Heart left ventricle (tissue), 16 donors: ENCODE results near the gene ARRB1. TPM values are rescaled to one million over a fixed set of nuclear protein-coding genes. Genes with fewer than 3 reads are reported as not detected.

ENCODE experiments used
- ATAC-seq, 4 donors: fragments of 200-7000 bp; cut with Tn5 transposase; one replicate each; pipeline ENCODE4 v1.9.1; 2020 to 2022; ENCODE audit warnings: moderate library complexity in 4 of 4, mild to moderate bottlenecking in 3 of 4, moderate number of reproducible peaks in 1 of 4
- DNase-seq, 5 donors: peaks; one replicate each; pipeline ENCODE4 v3.0.0-alpha.2; 2020
- H3K27ac ChIP-seq, 12 donors: fragments of 200-600 bp; sonication (generic) in 4 of 12; one replicate each; pipeline versions ENCODE4 v1.5.0 to v1.8.0; 2016 to 2022; ENCODE audit warnings: mild to moderate bottlenecking in 2 of 12
- H3K27me3 ChIP-seq, 9 donors: fragments of 200-600 bp; sonication (generic) in 2 of 9; one replicate each; pipeline versions ENCODE4 v1.5.1 to v1.8.0; 2016 to 2022; ENCODE audit warnings: mild to moderate bottlenecking in 3 of 9
- H3K36me3 ChIP-seq, 9 donors: fragments of 200-600 bp; sonication (generic) in 2 of 9; one replicate each; pipeline versions ENCODE4 v1.5.0 to v1.8.0; 2018 to 2022; ENCODE audit warnings: mild to moderate bottlenecking in 2 of 9
- H3K4me1 ChIP-seq, 12 donors: fragments of 200-600 bp; sonication (generic) in 4 of 12; one replicate each; pipeline versions ENCODE4 v1.5.0 to v1.8.0; 2016 to 2022; ENCODE audit warnings: mild to moderate bottlenecking in 3 of 12
- H3K4me3 ChIP-seq, 12 donors: fragments of 200-600 bp; sonication (generic) in 4 of 12; one replicate each; pipeline versions ENCODE4 v1.5.0 to v1.8.0; 2017 to 2022; ENCODE audit warnings: mild to moderate bottlenecking in 9 of 12, moderate library complexity in 4 of 12
- H3K9me3 ChIP-seq, 12 donors: fragments of 200-600 bp; sonication (generic) in 4 of 12; one replicate each; pipeline versions ENCODE4 v1.5.0 to v1.8.0; 2016 to 2022; ENCODE audit warnings: mild to moderate bottlenecking in 1 of 12
- POLR2A ChIP-seq, 2 donors: fragments of 450-650 bp; IDR thresholded peaks; one replicate each; pipeline ENCODE4 v1.6.1; 2017; ENCODE audit warnings: antibody characterized with exemption in 2 of 2, mild to moderate bottlenecking in 2 of 2, moderate library complexity in 2 of 2
- WGBS, 4 donors: extraction: QIAGEN DNeasy Blood & Tissue Kit in 2 of 4; methylation state at CpG; one replicate each; pipeline versions ENCODE4 v1.1.5 to v1.1.7; 2013 to 2018; 5-methylcytosine and 5-hydroxymethylcytosine counted together
- intact Hi-C, 10 donors: fragments of 100-400 bp; cut with DNase I; formaldehyde crosslinking; loops; one replicate each; pipeline versions ENCODE4 v1.11.1 to v1.14.2; 2022
- polyA plus RNA-seq, 2 donors: library from polyadenylated mRNA; stranded (reverse); fragments of 200-250 nt; gene quantifications; one replicate each; pipeline ENCODE4 v1.2.3, GENCODE V29; 2013
- total RNA-seq, 9 donors: library from RNA; depleted of rRNA in 2 of 9; stranded (reverse); fragments of >200 nt in 2 of 9; fragmentation: NEBNext Ultra II Directional in 3 of 9; extraction: Animal tissue kit (Norgen Biotek cat#: 25700) in 3 of 9; gene quantifications; one replicate each; pipeline versions ENCODE4 v1.1.0 to v1.2.4, GENCODE V29; 2016 to 2023
- TF ChIP-seq, protein P1 (sequence below), 12 donors: fragments of 200-600 bp; sonication (generic) in 4 of 12; IDR thresholded peaks; one replicate each; pipeline versions ENCODE4 v1.5.0 to v1.8.0; 2018 to 2022; ENCODE audit warnings: antibody characterized with exemption in 12 of 12, mild to moderate bottlenecking in 5 of 12
- donor health status: ischemic (EF 13 %, LVEDD 7.1; RV severe dilation, severe dysfunction).
- donor health status: healthy with polysubstance abuse.
- donor health status: DM: no; HTN: yes; CAD: no.
- donor health status: DM: no; HTN: no; CAD: no.
- donor health status: ischemic (EF 25% LVEDD 6.9; RV normal size, moderate dysfunction).
- donor health status: ischemic (EF 25% LVEDD 5.7; RV mildly dilated, moderate dysfunction).
- donor health status: healthy.
- donor health status: DM: yes; HTN: yes; CAD: no.
- donor health status: ischemic (EF 35%, LVEDD 5.7; RV mildly dilated, moderate dysfunction).
- donor health status: nonischemic (EF 11% LVEDD 7.7; RV severe dilation, severe dysfunction).
- donor health status: DM: yes; HTN: yes; CAD: no.
- donor health status: PGD.
- donor health status: ischemic (EF 29% LVEDD 5.4; RV normal size, mild dysfunction).
- donor health status: nonischemic (EF 23%, LVEDD 6.1; RV moderate dilation, normal function).

The ARRB1 gene
- total and polyA plus RNA-seq, 11 donors = 7.9 to 58.9 (median 25.4) TPM

DNA sequence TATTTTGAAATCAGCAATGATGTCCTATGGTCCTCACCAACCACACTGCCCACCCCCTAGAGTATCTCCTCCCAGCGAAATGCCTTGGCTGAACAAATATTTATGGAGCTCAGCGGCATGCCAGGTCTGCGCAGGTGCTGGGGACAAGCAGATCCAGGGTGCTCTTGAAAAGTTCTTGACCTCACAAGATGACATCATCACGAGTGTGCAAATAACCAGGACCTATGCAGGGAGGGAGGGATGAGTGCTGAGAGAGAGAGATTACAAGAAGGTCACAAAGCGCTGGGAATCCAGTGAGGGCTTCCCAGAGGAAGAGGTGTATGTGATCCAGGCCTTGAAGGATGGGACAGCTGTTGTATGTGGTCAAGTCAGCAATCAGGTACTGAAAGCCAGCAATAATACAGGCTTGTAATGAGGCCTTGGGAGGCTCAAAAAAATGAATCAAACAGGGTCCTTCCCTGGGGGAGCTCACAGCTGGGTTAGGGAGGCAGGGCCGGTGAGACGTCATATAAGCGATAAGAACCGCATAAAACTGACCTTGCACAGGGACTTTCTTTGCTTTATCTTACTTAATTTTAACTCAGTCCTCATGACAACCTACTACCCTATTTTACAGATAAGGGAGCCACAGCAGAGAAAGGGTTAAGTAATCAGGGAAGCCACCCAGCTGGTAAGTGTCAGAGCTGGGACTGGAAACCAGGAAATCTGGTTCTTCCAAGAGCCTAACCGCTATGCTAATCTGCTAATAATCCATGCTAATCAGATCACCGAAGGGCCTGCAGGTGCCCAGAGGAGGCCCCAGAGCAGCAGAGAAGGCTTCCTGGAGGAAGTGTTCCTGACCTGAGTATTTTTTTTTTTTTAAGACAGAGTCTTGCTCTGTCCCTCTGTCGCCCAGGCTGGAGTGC, 8.2 kb downstream of the ARRB1 start:
- DNase-seq (peak in 1 of 5 donors; percentile 25), ATAC-seq (peak in 1 of 4 donors; percentile 12)
- peaks cover 0 to 6% (median 0%) of the 10 kb centered on the region in 9 donors for H3K36me3 ChIP-seq
- H3K9me3 ChIP-seq = no peaks in the 10 kb centered on the region
- WGBS, 4 donors = 56 to 76% (median 63%) methylated on average over 12 of the region's 12 CpGs
- peak overlapping the region in 11 of 12 donors; percentile 15 to 96 (median 45) for H3K27ac ChIP-seq
- peak overlapping the region in 4 of 12 donors; percentile 9 to 15 (median 11) for H3K4me3 ChIP-seq
- TF ChIP-seq, protein P1, sequence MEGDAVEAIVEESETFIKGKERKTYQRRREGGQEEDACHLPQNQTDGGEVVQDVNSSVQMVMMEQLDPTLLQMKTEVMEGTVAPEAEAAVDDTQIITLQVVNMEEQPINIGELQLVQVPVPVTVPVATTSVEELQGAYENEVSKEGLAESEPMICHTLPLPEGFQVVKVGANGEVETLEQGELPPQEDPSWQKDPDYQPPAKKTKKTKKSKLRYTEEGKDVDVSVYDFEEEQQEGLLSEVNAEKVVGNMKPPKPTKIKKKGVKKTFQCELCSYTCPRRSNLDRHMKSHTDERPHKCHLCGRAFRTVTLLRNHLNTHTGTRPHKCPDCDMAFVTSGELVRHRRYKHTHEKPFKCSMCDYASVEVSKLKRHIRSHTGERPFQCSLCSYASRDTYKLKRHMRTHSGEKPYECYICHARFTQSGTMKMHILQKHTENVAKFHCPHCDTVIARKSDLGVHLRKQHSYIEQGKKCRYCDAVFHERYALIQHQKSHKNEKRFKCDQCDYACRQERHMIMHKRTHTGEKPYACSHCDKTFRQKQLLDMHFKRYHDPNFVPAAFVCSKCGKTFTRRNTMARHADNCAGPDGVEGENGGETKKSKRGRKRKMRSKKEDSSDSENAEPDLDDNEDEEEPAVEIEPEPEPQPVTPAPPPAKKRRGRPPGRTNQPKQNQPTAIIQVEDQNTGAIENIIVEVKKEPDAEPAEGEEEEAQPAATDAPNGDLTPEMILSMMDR (IDR thresholded peaks at IDR 0.05) = no peak
- no peak for TF ChIP-seq POLR2A (IDR thresholded peaks at IDR 0.05)
- intact Hi-C loops = no loop called here
- peaks cover 37 to 100% (median 91%) of the 10 kb centered on the region in 12 donors for H3K4me1 ChIP-seq
- H3K27me3 ChIP-seq = no peaks in the 10 kb centered on the region

- DNase-seq (peak in 1 of 5 donors; percentile 21), ATAC-seq (no peak)
- no peak for TF ChIP-seq POLR2A (IDR thresholded peaks at IDR 0.05)
- TF ChIP-seq, protein P1 (IDR thresholded peaks at IDR 0.05) = no peak
- no peaks in the 10 kb centered on the region for H3K27me3 ChIP-seq
- peaks cover 31 to 100% (median 91%) of the 10 kb centered on the region in 12 donors for H3K4me1 ChIP-seq
- WGBS, 4 donors = 76 to 85% (median 81%) methylated on average over 14 to 15 of the region's 15 CpGs
- peak overlapping the region in 11 of 12 donors; percentile 21 to 96 (median 76) for H3K27ac ChIP-seq
- intact Hi-C loops = no loop called here
- H3K9me3 ChIP-seq = no peaks in the 10 kb centered on the region
- peaks cover 0 to 6% (median 0%) of the 10 kb centered on the region in 9 donors for H3K36me3 ChIP-seq
- H3K4me3 ChIP-seq = no peak overlapping the region
Measured at GRCh38 chr11:75342231-75342918, 9.1 kb downstream of the ARRB1 start.

- no peaks in the 10 kb centered on the region for H3K27me3 ChIP-seq
- no peak overlapping the region for H3K4me3 ChIP-seq
- intact Hi-C loops = no loop called here
- H3K4me1 ChIP-seq = peaks cover 30 to 100% (median 90%) of the 10 kb centered on the region in 12 donors
- TF ChIP-seq POLR2A (IDR thresholded peaks at IDR 0.05) = no peak
- TF ChIP-seq, protein P1 (IDR thresholded peaks at IDR 0.05) = no peak
- H3K9me3 ChIP-seq = no peaks in the 10 kb centered on the region
- DNase-seq (peak in 1 of 5 donors; percentile 47), ATAC-seq (peak in 1 of 4 donors; percentile 8)
- WGBS, 4 donors = 63 to 78% (median 77%) methylated on average over 5 of the region's 5 CpGs
- peak overlapping the region in 11 of 12 donors; percentile 35 to 96 (median 76) for H3K27ac ChIP-seq
- peaks cover 0 to 6% (median 0%) of the 10 kb centered on the region in 9 donors for H3K36me3 ChIP-seq
Measured at GRCh38 chr11:75341612-75342011, 9.8 kb downstream of the ARRB1 start.
